VCaP (cell line): ENCODE data around the gene GCHFR.

ENCODE experiments used
- H3K27ac ChIP-seq: fragments of 450-650 bp; 2 replicates; pipeline ENCODE4 v1.5.1; 2017
- CTCF ChIP-seq: fragments of 450-650 bp; conservative IDR thresholded peaks from 2 replicates; pipeline ENCODE4 v1.5.1; 2017; ENCODE audit warnings: mild to moderate bottlenecking, moderate library complexity

GCHFR gene

GRCh38 chr15:40815042-40815698 is 51.3 kb downstream of the GCHFR start:
- H3K27ac ChIP-seq = peak overlapping the region; percentile 61
- no peak for TF ChIP-seq CTCF
